NCI-H1694 (cell line): ENCODE results near the gene FOSB.
A peak's percentile ranks its signal among the peaks of the same experiment; 100 is the strongest.

ENCODE experiments used
- DNase-seq: peaks from one replicate; lab custom pipeline; 2025; lab: John Stamatoyannopoulos, UW

The FOSB gene

GRCh38 chr19:45468803-45469131, 971 bp downstream of the FOSB start:
- DNase-seq = no peak

GRCh38 chr19:45469132-45469944, 1.5 kb downstream of the FOSB start:
- peak; percentile 82 for DNase-seq

GRCh38 chr19:45469945-45470761, 2.4 kb downstream of the FOSB start:
- DNase-seq = no peak

- DNase-seq = no peak
Observed at GRCh38 chr19:45470762-45471081, 2.9 kb downstream of the FOSB start.

GRCh38 chr19:45471111-45471930, 3.5 kb downstream of the FOSB start:
- no peak for DNase-seq

- no peak for DNase-seq
Observed at GRCh38 chr19:45471931-45472562, 4.3 kb downstream of the FOSB start.

- DNase-seq = no peak
Observed at GRCh38 chr19:45472563-45473366, 5.0 kb downstream of the FOSB start.

- no peak for DNase-seq
Observed at GRCh38 chr19:45473367-45473681, 5.5 kb downstream of the FOSB start.

GRCh38 chr19:45473682-45474605, 6.1 kb downstream of the FOSB start:
- no peak for DNase-seq

- DNase-seq = no peak
Observed at GRCh38 chr19:45474606-45475521, 7.1 kb downstream of the FOSB start.

- no peak for DNase-seq
Observed at GRCh38 chr19:45475537-45476291, 7.9 kb downstream of the FOSB start.

- DNase-seq = no peak
Observed at GRCh38 chr19:45476304-45476703, 8.5 kb downstream of the FOSB start.

- DNase-seq = no peak
Observed at GRCh38 chr19:45477186-45477585, 9.4 kb downstream of the FOSB start.

GRCh38 chr19:45477713-45478453, 10.1 kb downstream of the FOSB start:
- DNase-seq = no peak

- peak; percentile 88 for DNase-seq
Observed at GRCh38 chr19:45478454-45479238, 10.8 kb downstream of the FOSB start.

GRCh38 chr19:45483033-45483432, 15.2 kb downstream of the FOSB start:
- DNase-seq = no peak
